A549 (cell line): ENCODE data around the gene NCLN. TPM values are rescaled to one million over a fixed set of nuclear protein-coding genes. Genes with fewer than 3 reads are reported as not detected.
A peak's percentile ranks its signal among the peaks of the same experiment; 100 is the strongest.
"Not testable (repeated sequence)": the region's sequence is repeated elsewhere in the genome, so short reads cannot be mapped to it uniquely, and the experiment has no call there.

Experiments
- ATAC-seq, 2 experiments: fragments of 200-7000 bp in 1 of 2; fragments of >200 bp in 1 of 2; cut with Nextera tagmentation in 1 of 2; cut with Tn5 transposase in 1 of 2; 3 replicates each; pipeline versions ENCODE4 v1.8.0 to v1.9.1; 2018 to 2020; ENCODE audit warnings: mild to moderate bottlenecking in 1 of 2, moderate library complexity in 1 of 2
- CTCF ChIA-PET: fragments of 300-600 bp; sonication (Branson Sonifier 250); formaldehyde crosslinking; extraction: SDS; loops from one replicate; lab custom pipeline; 2021; ENCODE audit warnings: antibody characterized with exemption, inconsistent platforms; lab: Yijun Ruan, JAX
- POLR2A ChIA-PET: fragments of 350-600 bp; formaldehyde crosslinking; extraction: SDS; loops from one replicate; lab custom pipeline; 2021; ENCODE audit warnings: antibody characterized with exemption, inconsistent platforms; lab: Yijun Ruan, JAX
- DNase-seq, 2 experiments: peaks; one replicate each; pipeline versions ENCODE4 v3.0.0 to v3.0.0-alpha.2; 2011 to 2016; ENCODE audit warnings: low read depth in 1 of 2, low spot score in 1 of 2
- FAIRE-seq: peaks from 2 replicates; lab custom pipeline; 2011; peaks lifted over from hg19 to GRCh38; lab: Jason Lieb, UNC
- H3K27ac ChIP-seq, 2 experiments: fragments of >200 bp; sonication (Bioruptor Twin); formaldehyde crosslinking; 3 replicates each; pipeline ENCODE4 v1.5.1; 2016 to 2017
- H3K4me1 ChIP-seq: fragments of >200 bp; sonication (Bioruptor Twin); formaldehyde crosslinking; 3 replicates; pipeline ENCODE4 v1.6.1; 2016
- H3K4me2 ChIP-seq: fragments of >200 bp; sonication (Bioruptor Twin); formaldehyde crosslinking; 3 replicates; pipeline ENCODE4 v1.6.1; 2016
- H3K4me3 ChIP-seq: fragments of >200 bp; sonication (Bioruptor Twin); formaldehyde crosslinking; 3 replicates; pipeline ENCODE4 v1.5.1; 2016
- H3K9me3 ChIP-seq: fragments of >200 bp; sonication (Bioruptor Twin); formaldehyde crosslinking; 3 replicates; pipeline ENCODE4 v1.6.1; 2016
- CEBPB ChIP-seq, 2 experiments: fragments of >200 bp in 1 of 2; sonication (Bioruptor Twin) in 1 of 2; formaldehyde crosslinking in 1 of 2; IDR thresholded peaks; 2 replicates each; pipeline ENCODE4 v1.6.1; 2012 to 2016
- CTCF ChIP-seq: fragments of >200 bp; sonication (Bioruptor Twin); formaldehyde crosslinking; IDR thresholded peaks from 3 replicates; pipeline ENCODE4 v1.5.1; 2016
- EHF ChIP-seq: fragments of 250-450 bp; sonication (Bioruptor Pico); IDR thresholded peaks from 2 replicates; pipeline ENCODE4 v1.5.0; 2020; ENCODE audit warnings: mild to moderate bottlenecking
- EP300 ChIP-seq, 2 experiments: fragments of >200 bp; sonication (Bioruptor Twin); formaldehyde crosslinking; IDR thresholded peaks; 2 replicates in 1 of 2; 3 replicates in 1 of 2; pipeline ENCODE4 v1.6.1; 2016 to 2017
- ESRRA ChIP-seq: fragments of 150-350 bp; IDR thresholded peaks from 2 replicates; pipeline ENCODE4 v1.6.1; 2014; ENCODE audit warnings: mild to moderate bottlenecking, low read length, borderline replicate concordance
- FOSL2 ChIP-seq, 2 experiments: fragments of 450-650 bp in 1 of 2; fragments of >200 bp in 1 of 2; sonication (Bioruptor Twin) in 1 of 2; formaldehyde crosslinking; IDR thresholded peaks; 2 replicates each; pipeline versions ENCODE4 v1.5.0 to v1.6.1; 2016 to 2020; ENCODE audit warnings: mild to moderate bottlenecking in 1 of 2, moderate library complexity in 1 of 2
- GATA3 ChIP-seq: IDR thresholded peaks from 2 replicates; pipeline ENCODE4 v1.6.1; 2012; ENCODE audit warnings: borderline replicate concordance
- HDAC2 ChIP-seq: fragments of 200-600 bp; sonication (generic); IDR thresholded peaks from 2 replicates; pipeline ENCODE4 v1.6.1; 2016
- HMGXB4 ChIP-seq: fragments of 250-450 bp; sonication (Bioruptor Pico); IDR thresholded peaks from 2 replicates; pipeline ENCODE4 v1.5.0; 2021; ENCODE audit warnings: mild to moderate bottlenecking, moderate library complexity, borderline replicate concordance
- JUNB ChIP-seq: fragments of >200 bp; sonication (Bioruptor Twin); formaldehyde crosslinking; IDR thresholded peaks from 2 replicates; pipeline ENCODE4 v1.6.1; 2016
- KDM1A ChIP-seq: fragments of 200-600 bp; sonication (generic); IDR thresholded peaks from 2 replicates; pipeline ENCODE4 v1.6.1; 2016; ENCODE audit warnings: low read depth, mild to moderate bottlenecking
- MAX ChIP-seq: IDR thresholded peaks from 2 replicates; pipeline ENCODE4 v1.6.1; 2012
- MAZ ChIP-seq: fragments of 150-350 bp; IDR thresholded peaks from 2 replicates; pipeline ENCODE4 v1.6.1; 2014; ENCODE audit warnings: antibody characterized with exemption, low read depth, low read length, borderline replicate concordance
- MYC ChIP-seq: IDR thresholded peaks from 2 replicates; pipeline ENCODE4 v1.6.1; 2012; ENCODE audit warnings: mild to moderate bottlenecking, inconsistent platforms, low read length, improper control_type of control experiment, borderline replicate concordance
- NFE2L2 ChIP-seq: fragments of 150-350 bp; conservative IDR thresholded peaks from 2 replicates; pipeline ENCODE4 v1.6.1; 2014; ENCODE audit warnings: low read length
- NPAS2 ChIP-seq: fragments of 250-450 bp; sonication (Bioruptor Pico); IDR thresholded peaks from 2 replicates; pipeline ENCODE4 v1.8.0; 2022; ENCODE audit warnings: mild to moderate bottlenecking, moderate library complexity, borderline replicate concordance
- NR3C1 ChIP-seq: fragments of >200 bp; sonication (Bioruptor Twin); formaldehyde crosslinking; IDR thresholded peaks from 3 replicates; pipeline ENCODE4 v1.6.1; 2017
- POLR2A ChIP-seq: IDR thresholded peaks from 2 replicates; pipeline ENCODE4 v1.6.1; 2012; ENCODE audit warnings: mild to moderate bottlenecking, low read length
- RAD21 ChIP-seq, 2 experiments: fragments of >200 bp in 1 of 2; sonication (Bioruptor Twin) in 1 of 2; formaldehyde crosslinking in 1 of 2; IDR thresholded peaks in 1 of 2; conservative IDR thresholded peaks in 1 of 2; 2 replicates in 1 of 2; 3 replicates in 1 of 2; pipeline ENCODE4 v1.6.1; 2012 to 2018; ENCODE audit warnings: inconsistent platforms in 1 of 2
- RCOR1 ChIP-seq: fragments of 150-350 bp; IDR thresholded peaks from 2 replicates; pipeline ENCODE4 v1.6.1; 2014; ENCODE audit warnings: antibody characterized with exemption, low read length, low read depth
- ZNF302 ChIP-seq: fragments of 250-450 bp; sonication (Bioruptor Pico); IDR thresholded peaks from 2 replicates; pipeline ENCODE4 v1.9.0; 2021; ENCODE audit warnings: inconsistent platforms, mild to moderate bottlenecking, moderate library complexity
- ZSCAN20 ChIP-seq: fragments of 250-450 bp; sonication (Bioruptor Pico); IDR thresholded peaks from 2 replicates; pipeline ENCODE4 v1.8.0; 2022; ENCODE audit warnings: mild to moderate bottlenecking, moderate library complexity
- WGBS: methylation state at CpG from one replicate; pipeline ENCODE4 v1.1.6; 2017; ENCODE audit errors: missing lambda C conversion rate; 5-methylcytosine and 5-hydroxymethylcytosine counted together
- polyA plus RNA-seq, 4 experiments: library from polyadenylated mRNA; depleted of rRNA in 3 of 4; stranded (reverse); fragments of >200 nt; fragmentation: RNase III in 1 of 4; extraction: RNeasy Plus Mini Kit Qiagen cat#74134 plus additional on column Dnase treatment in 1 of 4; gene quantifications; 2 replicates in 3 of 4; 3 replicates in 1 of 4; pipeline ENCODE4 v1.2.3, GENCODE V29; 2011 to 2017

NCLN gene
- polyA plus RNA-seq, 2 of the 4 experiments (the other 2 are of a cell fraction), result 22.8 to 58.5 TPM

- H3K27ac ChIP-seq, result no peak overlapping the region
- CTCF ChIA-PET, result no interaction called here
Measured at GRCh38 chr19:3153286-3154230, 32.2 kb upstream of the NCLN start.

GRCh38 chr19:3154447-3154846 lies 31.3 kb upstream of the NCLN start:
- ATAC-seq, POLR2A ChIA-PET, DNase-seq, H3K4me3 ChIP-seq, FAIRE-seq, H3K9me3 ChIP-seq, CTCF ChIA-PET: not testable (repeated sequence)
- peak overlapping the region; percentile 54 for H3K4me2 ChIP-seq
- H3K27ac ChIP-seq, result peak overlapping the region; percentile 76 to 86
- peaks cover 12% of the 10 kb centered on the region for H3K4me1 ChIP-seq
- WGBS, result 67% methylated on average over 3 of the region's 3 CpGs

More at GRCh38 chr19:3153286-3154230, 32.2 kb upstream of the NCLN start:
- DNase-seq (no peak), FAIRE-seq (no peak), ATAC-seq (no peak)
- H3K4me1 ChIP-seq, result peaks cover 12% of the 10 kb centered on the region
- POLR2A ChIA-PET, result no interaction called here
- no peak overlapping the region for H3K4me2 ChIP-seq
- no peaks in the 10 kb centered on the region for H3K9me3 ChIP-seq
- WGBS, result 82% methylated on average over 3 of the region's 3 CpGs
- H3K4me3 ChIP-seq, result no peak overlapping the region
- TF ChIP-seq NPAS2 (CRISPR knock-in tag) (no peak), NR3C1 (no peak)

GRCh38 chr19:3154957-3155736 lies 30.6 kb upstream of the NCLN start:
- FAIRE-seq (no peak), DNase-seq (peak; percentile 75 to 92), ATAC-seq (peak; percentile 92 to 93)
- Histone ChIP-seq H3K4me1 (peaks cover 12% of the 10 kb centered on the region), H3K4me2 (peak overlapping the region; percentile 54), H3K27ac (peak overlapping the region; percentile 76 to 86), H3K9me3 (no peaks in the 10 kb centered on the region), H3K4me3 (no peak overlapping the region)
- CTCF ChIA-PET, result interaction anchor here (0.7 to 1.0 kb wide), 2 partner anchors 8 to 51 kb away, joined by 3 read pairs; no protein-coding TSS in a partner anchor
- WGBS, result 33% methylated on average over 14 of the region's 21 CpGs
- POLR2A ChIA-PET, result no interaction called here
- TF ChIP-seq FOSL2 (IDR thresholded peaks at IDR 0.05) (peak; percentile 40; the same call in 1 of the 2 replicates), FOSL2 (CRISPR knock-in tag; IDR thresholded peaks at IDR 0.05) (peak; percentile 85), EP300 (IDR thresholded peaks at IDR 0.05) (peak in 1 of 2 experiments; percentile 27; a peak in 2 of 5 replicates), JUNB (0 out of 2 replicates have a peak, but pooled peaks have one; percentile 29), POLR2A (peak; percentile 23), HDAC2 (no peak), KDM1A (peak; percentile 88; the same call in 1 of the 2 replicates), GATA3 (peak; percentile 95), CEBPB (IDR thresholded peaks at IDR 0.05) (no peak; a peak in 1 of 4 replicates), NFE2L2 (no peak), MAX (peak; percentile 57), MYC (peak; percentile 49; the same call in 1 of the 2 replicates), RAD21 (conservative IDR thresholded peaks at IDR 0.05 in 1 of 2, IDR thresholded peaks at IDR 0.05 in 1 of 2) (0 out of 5 replicates have a peak, but pooled peaks of 1 of the 2 experiments have one; percentile 4)

- no peak overlapping the region for H3K27ac ChIP-seq
- ATAC-seq, result no peak
- no peak overlapping the region for H3K4me3 ChIP-seq
- POLR2A ChIA-PET, result no interaction called here
- 91% methylated on average over 16 of the region's 23 CpGs for WGBS
- H3K4me1 ChIP-seq, result peaks cover 18% of the 10 kb centered on the region
- no peak for FAIRE-seq
- CTCF ChIA-PET, result interaction anchor here (1.9 to 11.0 kb wide), 3 partner anchors 13 to 53 kb away, joined by 5 to 164 read pairs (median 96); no protein-coding TSS in a partner anchor
- H3K9me3 ChIP-seq, result no peaks in the 10 kb centered on the region
- H3K4me2 ChIP-seq, result no peak overlapping the region
- no peak for DNase-seq
- TF ChIP-seq RAD21 (conservative IDR thresholded peaks at IDR 0.05 in 1 of 2, IDR thresholded peaks at IDR 0.05 in 1 of 2) (no peak), ZNF302 (CRISPR knock-in tag) (no peak), EHF (no peak), NFE2L2 (no peak), ESRRA (no peak), HMGXB4 (CRISPR knock-in tag) (no peak), MAZ (no peak), POLR2A (no peak), EP300 (IDR thresholded peaks at IDR 0.05) (no peak), ZSCAN20 (CRISPR knock-in tag) (no peak), RCOR1 (no peak), CEBPB (IDR thresholded peaks at IDR 0.05) (no peak), CTCF (no peak)
Measured at GRCh38 chr19:3157096-3157845, 28.5 kb upstream of the NCLN start.
